ENCODE data around the gene GRK4. TPM values are rescaled to one million over a fixed set of nuclear protein-coding genes. Genes with fewer than 3 reads are reported as not detected.
"Not testable (repeated sequence)": the region's sequence is repeated elsewhere in the genome, so short reads cannot be mapped to it uniquely, and the experiment has no call there.

Gene GRK4
- total RNA-seq, 1 donor from 2014 or later, result 14.9 TPM

DNA sequence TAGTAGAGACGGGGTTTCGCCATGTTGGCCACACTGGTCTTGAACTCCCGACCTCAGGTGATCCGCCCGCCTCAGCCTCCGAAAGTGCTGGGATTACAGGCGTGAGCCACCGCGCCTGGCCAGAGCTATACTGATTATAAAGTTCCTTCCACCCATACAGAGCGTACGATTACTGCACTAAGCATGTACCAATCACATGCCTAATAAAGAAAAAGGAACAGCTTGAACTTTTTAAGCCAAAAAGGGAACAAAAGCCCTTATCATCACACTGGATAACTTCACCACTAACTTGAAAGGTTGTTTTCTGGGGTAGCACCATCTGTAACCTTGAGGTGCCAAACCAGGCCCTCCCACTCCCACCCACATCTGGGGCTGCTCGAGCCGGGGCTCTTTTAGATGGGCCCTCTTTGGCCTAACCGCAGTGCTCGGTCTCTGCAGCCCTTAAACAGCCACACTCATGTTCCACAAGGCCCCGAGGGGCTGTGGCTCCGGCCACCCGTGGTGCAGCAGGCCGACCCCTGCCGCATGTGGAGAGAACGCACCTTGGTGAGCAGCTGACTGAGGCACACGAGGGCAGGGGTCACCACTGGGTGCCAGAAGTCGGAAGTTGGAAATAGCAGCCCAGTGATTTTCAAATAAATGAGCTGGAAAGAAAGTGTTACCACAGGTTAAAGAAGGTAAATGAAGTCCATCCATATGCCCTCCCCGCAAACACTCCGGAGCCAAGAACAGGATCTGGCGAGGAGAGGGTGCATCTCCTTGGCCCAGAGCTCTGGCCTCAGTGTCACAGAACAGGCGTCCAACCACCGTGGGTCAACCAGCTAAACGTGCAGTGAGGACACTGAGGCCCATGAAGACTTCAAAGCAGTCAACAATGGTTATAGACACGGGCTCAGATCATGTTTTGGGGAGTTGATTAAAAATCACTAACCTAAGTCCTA is 18.5 kb upstream of the GRK4 start:
- TF ChIP-seq CTCF (IDR thresholded peaks at IDR 0.05; ENCODE audit: unreplicated experiment), result no peak
- peaks cover 26% of the 10 kb centered on the region for H3K36me3 Mint-ChIP-seq (ENCODE audit: insufficient read depth)
- no peaks in the 10 kb centered on the region for H3K9me3 Mint-ChIP-seq (ENCODE audit: low read depth)
- no peak overlapping the region for H3K27ac Mint-ChIP-seq
- no peaks in the 10 kb centered on the region for H3K27me3 Mint-ChIP-seq
- no peak for DNase-seq (ENCODE audit: low spot score, unreplicated experiment)
- H3K4me3 Mint-ChIP-seq (ENCODE audit: low read depth), result no peak overlapping the region
- H3K4me1 Mint-ChIP-seq (ENCODE audit: low read depth), result no peaks in the 10 kb centered on the region

DNA sequence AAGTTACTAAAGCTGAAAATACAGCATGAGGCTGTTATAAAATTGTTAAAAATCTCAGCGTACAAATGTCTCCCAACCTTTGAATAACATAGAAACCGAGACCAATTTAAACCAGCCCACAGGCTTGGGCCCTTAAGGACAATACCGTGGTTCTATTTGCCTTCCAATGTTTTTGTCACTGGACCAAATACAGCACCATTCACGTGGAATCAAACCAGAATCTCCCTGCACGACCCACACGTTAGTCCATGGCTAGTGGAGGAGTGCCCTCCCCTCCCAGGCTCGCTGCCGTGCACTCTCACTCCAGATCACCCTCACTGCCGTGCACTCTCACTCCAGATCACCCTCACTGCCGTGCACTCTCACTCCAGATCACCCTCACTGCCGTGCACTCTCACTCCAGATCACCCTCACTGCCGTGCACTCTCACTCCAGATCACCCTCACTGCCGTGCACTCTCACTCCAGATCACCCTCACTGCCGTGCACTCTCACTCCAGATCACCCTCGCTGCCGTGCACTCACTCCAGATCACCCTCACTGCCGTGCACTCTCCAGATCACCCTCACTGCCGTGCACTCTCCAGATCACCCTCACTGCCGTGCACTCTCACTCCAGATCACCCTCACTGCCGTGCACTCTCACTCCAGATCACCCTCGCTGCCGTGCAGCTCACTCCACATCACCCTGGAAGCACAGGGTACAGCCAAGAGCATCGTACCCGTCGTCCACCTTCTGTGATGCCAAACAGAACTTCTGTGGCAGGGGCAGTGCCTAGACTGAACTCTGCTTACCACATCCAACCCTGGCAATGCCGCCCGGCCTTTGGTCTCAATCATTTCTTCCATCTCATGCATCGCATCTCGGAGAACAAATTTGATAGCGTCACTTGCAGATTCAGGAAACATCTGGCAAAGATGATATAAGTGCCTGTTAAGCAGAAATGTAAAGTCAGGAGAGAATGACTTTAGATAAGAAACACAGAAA is 17.5 kb upstream of the GRK4 start:
- H3K9me3 Mint-ChIP-seq (ENCODE audit: low read depth); DNase-seq (ENCODE audit: low spot score, unreplicated experiment); H3K27me3 Mint-ChIP-seq; H3K4me3 Mint-ChIP-seq (ENCODE audit: low read depth); H3K4me1 Mint-ChIP-seq (ENCODE audit: low read depth); H3K27ac Mint-ChIP-seq: not testable (repeated sequence)
- peaks cover 32% of the 10 kb centered on the region for H3K36me3 Mint-ChIP-seq (ENCODE audit: insufficient read depth)

GRCh38 chr4:2946812-2947600 is 16.4 kb upstream of the GRK4 start:
- H3K27me3 Mint-ChIP-seq, result no peaks in the 10 kb centered on the region
- H3K27ac Mint-ChIP-seq, result no peak overlapping the region
- H3K4me1 Mint-ChIP-seq (ENCODE audit: low read depth), result no peaks in the 10 kb centered on the region
- DNase-seq (ENCODE audit: low spot score, unreplicated experiment), result no peak
- peaks cover 38% of the 10 kb centered on the region for H3K36me3 Mint-ChIP-seq (ENCODE audit: insufficient read depth)
- no peak for TF ChIP-seq CTCF (IDR thresholded peaks at IDR 0.05; ENCODE audit: unreplicated experiment)
- H3K9me3 Mint-ChIP-seq (ENCODE audit: low read depth), result no peaks in the 10 kb centered on the region
- no peak overlapping the region for H3K4me3 Mint-ChIP-seq (ENCODE audit: low read depth)

DNA sequence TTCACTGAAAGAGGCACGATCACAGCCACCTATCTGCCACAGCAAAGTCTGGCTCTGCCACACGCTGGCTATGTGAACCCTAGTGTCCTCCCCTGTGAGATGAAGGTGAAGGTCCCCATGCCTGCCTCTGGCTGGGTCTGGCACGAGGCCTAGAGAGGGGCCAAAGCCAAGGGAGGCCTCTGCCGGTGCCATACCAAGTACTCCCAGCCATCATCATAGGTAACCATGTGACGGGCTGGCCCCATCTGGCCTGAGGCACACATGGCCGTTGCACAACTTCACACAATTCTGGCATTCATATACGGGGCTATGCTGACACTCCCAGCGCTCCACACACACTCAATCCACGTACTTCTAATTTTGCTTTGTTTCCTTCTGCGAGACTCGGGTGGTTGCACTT is 15.4 kb upstream of the GRK4 start:
- Mint-ChIP-seq H3K4me1 (ENCODE audit: low read depth) (no peaks in the 10 kb centered on the region), H3K27me3 (no peaks in the 10 kb centered on the region), H3K27ac (no peak overlapping the region), H3K9me3 (ENCODE audit: low read depth) (no peaks in the 10 kb centered on the region), H3K4me3 (ENCODE audit: low read depth) (no peak overlapping the region), H3K36me3 (ENCODE audit: insufficient read depth) (peaks cover 40% of the 10 kb centered on the region)
- TF ChIP-seq CTCF (IDR thresholded peaks at IDR 0.05; ENCODE audit: unreplicated experiment), result no peak
- no peak for DNase-seq (ENCODE audit: low spot score, unreplicated experiment)

GRCh38 chr4:2948895-2949781 is 14.2 kb upstream of the GRK4 start:
- TF ChIP-seq CTCF (IDR thresholded peaks at IDR 0.05; ENCODE audit: unreplicated experiment), result peak; percentile 56
- H3K9me3 Mint-ChIP-seq (ENCODE audit: low read depth), result no peaks in the 10 kb centered on the region
- DNase-seq (ENCODE audit: low spot score, unreplicated experiment), result no peak
- no peaks in the 10 kb centered on the region for H3K27me3 Mint-ChIP-seq
- peak overlapping the region; percentile 70 for H3K27ac Mint-ChIP-seq
- no peaks in the 10 kb centered on the region for H3K4me1 Mint-ChIP-seq (ENCODE audit: low read depth)
- no peak overlapping the region for H3K4me3 Mint-ChIP-seq (ENCODE audit: low read depth)
- peaks cover 43% of the 10 kb centered on the region for H3K36me3 Mint-ChIP-seq (ENCODE audit: insufficient read depth)

Data from progenitor cell of endocrine pancreas (in vitro differentiated cells).